Endothelial cell of umbilical vein (primary cell): ENCODE results near the gene XIRP2. TPM values are rescaled to one million over a fixed set of nuclear protein-coding genes. Genes with fewer than 3 reads are reported as not detected.

Experiments
- BruUV-seq: library from RNA; stranded (reverse); fragments of 400-500 nt; replicated peaks from 2 replicates; lab custom pipeline; 2021; lab: Mats Ljungman, UMichigan
- CTCF ChIA-PET: fragments of 300-600, 350-600 bp; sonication (Branson Sonifier 250); formaldehyde crosslinking; loops from one replicate; lab custom pipeline; 2021; ENCODE audit warnings: antibody characterized with exemption, inconsistent platforms; lab: Charles Lee
- POLR2A ChIA-PET: fragments of 300-600, 350-600 bp; sonication (Branson Sonifier 250); formaldehyde crosslinking; loops from one replicate; lab custom pipeline; 2021; ENCODE audit warnings: antibody characterized with exemption, inconsistent platforms; lab: Charles Lee
- DNase-seq: peaks from one replicate; pipeline ENCODE4 v3.0.0-alpha.2; 2011; ENCODE audit warnings: low read depth, low spot score
- FAIRE-seq: peaks from 2 replicates; lab custom pipeline; 2011; peaks lifted over from hg19 to GRCh38; lab: Jason Lieb, UNC
- H2AFZ ChIP-seq: 2 replicates; pipeline ENCODE4 v1.6.0; 2012; ENCODE audit warnings: low read depth, low read length, control low read depth, inconsistent platforms
- H3K27ac ChIP-seq: 2 replicates; pipeline ENCODE4 v1.5.1; 2011; ENCODE audit warnings: low read depth, mild to moderate bottlenecking, control low read depth, low read length, moderate library complexity; ENCODE audit not compliant: insufficient read depth
- H3K27me3 ChIP-seq, 2 experiments: 2 replicates each; pipeline versions ENCODE4 v1.6.0 to v1.6.1; 2011; ENCODE audit warnings: low read length in 2 of 2, mixed read lengths in 1 of 2; ENCODE audit not compliant: control insufficient read depth in 2 of 2, insufficient read depth in 2 of 2
- H3K36me3 ChIP-seq, 2 experiments: 2 replicates in 1 of 2; 3 replicates in 1 of 2; pipeline ENCODE4 v1.5.1; 2011; ENCODE audit warnings: low read length in 2 of 2, mild to moderate bottlenecking in 1 of 2, moderate library complexity in 1 of 2; ENCODE audit not compliant: control insufficient read depth in 2 of 2, insufficient read depth in 2 of 2; ENCODE audit errors: extremely low read depth in 1 of 2
- H3K4me1 ChIP-seq: 3 replicates; pipeline ENCODE4 v1.5.1; 2011; ENCODE audit warnings: mild to moderate bottlenecking, low read length; ENCODE audit not compliant: control insufficient read depth, insufficient read depth; ENCODE audit errors: extremely low read depth
- H3K4me2 ChIP-seq: 2 replicates; pipeline ENCODE4 v1.6.1; 2011; ENCODE audit warnings: low read length, control low read depth, mixed read lengths; ENCODE audit not compliant: insufficient read depth
- H3K4me3 ChIP-seq, 3 experiments: fragments of 200-600 bp in 1 of 3; sonication (generic), shearing (Covaris generic) in 1 of 3; replicated peaks in 1 of 3; 2 replicates each; pipeline ENCODE4 v1.5.1; 2011 to 2016; ENCODE audit warnings: control low read depth in 3 of 3, low read length in 3 of 3, mild to moderate bottlenecking in 2 of 3, inconsistent platforms in 1 of 3, low read depth in 1 of 3, moderate library complexity in 1 of 3; ENCODE audit not compliant: insufficient read depth in 1 of 3
- H3K79me2 ChIP-seq: 2 replicates; pipeline ENCODE4 v1.6.0; 2012; ENCODE audit warnings: low read length, inconsistent platforms; ENCODE audit not compliant: control insufficient read depth, insufficient read depth
- H3K9ac ChIP-seq: replicated peaks from 2 replicates; pipeline ENCODE3; 2011; ENCODE audit warnings: low read length, control low read depth; ENCODE audit not compliant: insufficient read depth; ENCODE audit errors: extremely low read depth
- H3K9me1 ChIP-seq: replicated peaks from 3 replicates; pipeline ENCODE4 v1.6.0; 2011; ENCODE audit warnings: mild to moderate bottlenecking, low read length; ENCODE audit not compliant: control insufficient read depth, insufficient read depth; ENCODE audit errors: extremely low read depth
- H3K9me3 ChIP-seq: replicated peaks from 2 replicates; pipeline ENCODE4 v1.5.1; 2012; ENCODE audit warnings: low read length, inconsistent platforms; ENCODE audit not compliant: control insufficient read depth, insufficient read depth
- H4K20me1 ChIP-seq: replicated peaks from 2 replicates; pipeline ENCODE3; 2011; ENCODE audit warnings: mild to moderate bottlenecking, low read length; ENCODE audit not compliant: control insufficient read depth, insufficient read depth; ENCODE audit errors: extremely low read depth
- CTCF ChIP-seq, 2 donors: IDR thresholded peaks; 1 replicate in 1 of 2; 2 replicates in 1 of 2; pipeline ENCODE4 v1.5.1; 2011; ENCODE audit warnings: low read length in 2 of 2, mild to moderate bottlenecking in 2 of 2, moderate library complexity in 2 of 2, control low read depth in 1 of 2, inconsistent platforms in 1 of 2, low read depth in 1 of 2; ENCODE audit not compliant: insufficient read depth in 1 of 2; ENCODE audit errors: extremely low read depth in 1 of 2
- FOS ChIP-seq: IDR thresholded peaks from 2 replicates; pipeline ENCODE4 v1.6.1; 2011; ENCODE audit warnings: mild to moderate bottlenecking, low read length, moderate library complexity, borderline replicate concordance; ENCODE audit not compliant: insufficient read depth
- GATA2 ChIP-seq: IDR thresholded peaks from 2 replicates; pipeline ENCODE4 v1.7.0; 2011; ENCODE audit warnings: low read depth, mild to moderate bottlenecking, moderate library complexity, mixed read lengths, low read length; ENCODE audit not compliant: insufficient read length, insufficient read depth
- MAX ChIP-seq: IDR thresholded peaks from 2 replicates; pipeline ENCODE4 v1.6.1; 2011; ENCODE audit not compliant: insufficient read depth, insufficient read length
- MYC ChIP-seq: IDR thresholded peaks from one replicate; pipeline ENCODE4 v1.6.1; 2011; ENCODE audit warnings: mild to moderate bottlenecking, low read depth, low read length
- POLR2A ChIP-seq: IDR thresholded peaks from 2 replicates; pipeline ENCODE4 v1.6.1; 2012; ENCODE audit warnings: low read depth, mild to moderate bottlenecking, control low read depth, low read length
- POLR2AphosphoS5 ChIP-seq: IDR thresholded peaks from 2 replicates; pipeline ENCODE4 v1.6.1; 2012; ENCODE audit warnings: low read depth, mild to moderate bottlenecking, control low read depth, low read length, moderate library complexity; ENCODE audit not compliant: insufficient read depth
- dilution Hi-C: fragments of 300-500 bp; cut with MboI; formaldehyde crosslinking; loops from one replicate; pipeline ENCODE4 v1.15.0; 2019; ENCODE audit warnings: low sequenced_read_pairs; ENCODE audit not compliant: extremely low pct_ligation_motif_present
- intact Hi-C: fragments of 100-400 bp; cut with micrococcal nuclease; formaldehyde crosslinking; loops from one replicate; pipeline ENCODE4 v1.10.0; 2022
- polyA plus RNA-seq, 4 experiments: library from polyadenylated mRNA; depleted of rRNA in 3 of 4; stranded (reverse) in 3 of 4; unstranded in 1 of 4; fragments of >200 nt; gene quantifications; 2 replicates each; pipeline versions ENCODE4 v1.2.1 to v1.2.3, GENCODE V29; 2011 to 2012; ENCODE audit warnings: missing spikeins in 1 of 4
- total RNA-seq: library from RNA; stranded (reverse); gene quantifications from 2 replicates; pipeline ENCODE4 v1.2.3, GENCODE V29; 2021

XIRP2 gene
- total and polyA plus RNA-seq, 2 donors (not counting 3 experiments of a cell fraction or from before 2014, with no cell fraction given): 0.08 to 0.66 TPM

- ChIA-PET CTCF (no interaction called here), POLR2A (no interaction called here)
- Histone ChIP-seq H3K79me2 (no peaks in the 10 kb centered on the region), H3K4me3 (no peak overlapping the region), H4K20me1 (no peaks in the 10 kb centered on the region), H3K27me3 (no peaks in the 10 kb centered on the region), H3K9me3 (no peaks in the 10 kb centered on the region), H2AFZ (no peak overlapping the region), H3K9me1 (no peaks in the 10 kb centered on the region), H3K4me2 (no peak overlapping the region), H3K9ac (no peak overlapping the region), H3K36me3 (no peaks in the 10 kb centered on the region), H3K4me1 (no peaks in the 10 kb centered on the region), H3K27ac (no peak overlapping the region)
- TF ChIP-seq FOS: no peak
- no peak for TF ChIP-seq CTCF (IDR thresholded peaks at IDR 0.05; ENCODE audit: extremely low read depth in 1 of 2, insufficient read depth in 1 of 2, low read depth in 1 of 2, low read length in 2 of 2)
- TF ChIP-seq POLR2A: no peak
- no peak for TF ChIP-seq MAX
- dilution Hi-C loops: no loop called here
- DNase-seq: no peak
- intact Hi-C loops: no loop called here
- FAIRE-seq: no peak
- BruUV-seq: no TSS peak
Measured at GRCh38 chr2:167049659-167050058, 161.4 kb downstream of the XIRP2 start.

- CTCF ChIA-PET: no interaction called here
- no peaks in the 10 kb centered on the region for H3K27me3 ChIP-seq
- dilution Hi-C loops: no loop called here
Measured at GRCh38 chr2:167052825-167053224, 164.5 kb downstream of the XIRP2 start.

More at GRCh38 chr2:167052825-167053224, 164.5 kb downstream of the XIRP2 start:
- Histone ChIP-seq H3K4me1 (no peaks in the 10 kb centered on the region), H3K27ac (no peak overlapping the region), H3K4me2 (no peak overlapping the region), H3K9ac (no peak overlapping the region), H2AFZ (no peak overlapping the region), H3K9me1 (no peaks in the 10 kb centered on the region), H3K9me3 (no peaks in the 10 kb centered on the region), H3K4me3 (no peak overlapping the region), H3K79me2 (no peaks in the 10 kb centered on the region), H4K20me1 (no peaks in the 10 kb centered on the region), H3K36me3 (no peaks in the 10 kb centered on the region)
- intact Hi-C loops: no loop called here
- TF ChIP-seq CTCF (IDR thresholded peaks at IDR 0.05; ENCODE audit: extremely low read depth in 1 of 2, insufficient read depth in 1 of 2, low read depth in 1 of 2, low read length in 2 of 2) (no peak), MAX (no peak), POLR2AphosphoS5 (no peak), MYC (no peak), GATA2 (no peak)
- DNase-seq: no peak
- POLR2A ChIA-PET: no interaction called here
- BruUV-seq: no TSS peak
- FAIRE-seq: no peak
